ENCODE results near the gene SHISAL1.

Gene SHISAL1

DNA sequence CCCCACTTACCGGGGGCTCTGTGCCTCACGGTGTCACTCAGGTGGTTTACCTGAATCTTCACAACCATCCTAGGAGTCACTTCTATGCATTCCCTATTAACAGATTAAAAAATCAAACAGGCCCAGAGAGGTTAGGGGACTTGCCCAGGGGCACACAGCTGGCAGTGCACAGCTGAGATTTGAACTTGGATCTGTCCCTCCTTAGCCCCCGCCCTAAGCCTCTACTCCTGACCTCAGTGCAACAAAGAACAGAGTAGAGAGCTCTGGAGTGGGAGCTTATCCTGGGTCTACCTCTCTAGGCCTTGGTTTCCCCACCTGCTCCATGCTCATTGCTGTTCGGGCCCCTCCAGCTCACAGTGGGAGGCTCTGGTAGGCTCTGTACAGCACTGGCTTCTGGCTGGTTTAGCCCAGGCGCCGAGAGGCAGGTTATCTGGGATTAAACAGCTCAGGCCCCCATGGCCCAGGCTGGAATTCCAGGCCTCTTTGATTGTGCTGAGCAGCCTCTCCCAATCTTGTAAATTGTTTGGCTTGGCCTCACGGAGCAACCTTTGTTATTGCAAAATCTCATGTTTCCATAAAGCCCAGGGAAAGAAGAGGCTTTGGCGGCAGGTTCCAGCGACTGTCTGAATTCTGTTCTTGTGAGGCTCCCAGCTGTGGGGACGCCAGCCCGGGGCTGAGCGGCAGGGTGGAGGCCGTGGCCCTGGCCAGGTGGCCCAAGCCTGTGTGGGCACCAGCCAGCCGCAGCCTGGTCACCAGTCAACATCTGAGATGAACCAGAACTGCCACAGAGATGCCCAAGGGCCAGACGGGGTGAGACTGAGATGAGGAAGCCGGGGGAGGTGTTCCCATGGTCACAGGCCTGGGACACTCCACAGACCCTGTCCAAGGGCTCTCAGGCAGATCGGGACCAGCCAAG lies 28.9 kb upstream of the SHISAL1 start:
- no peak for DNase-seq

DNA sequence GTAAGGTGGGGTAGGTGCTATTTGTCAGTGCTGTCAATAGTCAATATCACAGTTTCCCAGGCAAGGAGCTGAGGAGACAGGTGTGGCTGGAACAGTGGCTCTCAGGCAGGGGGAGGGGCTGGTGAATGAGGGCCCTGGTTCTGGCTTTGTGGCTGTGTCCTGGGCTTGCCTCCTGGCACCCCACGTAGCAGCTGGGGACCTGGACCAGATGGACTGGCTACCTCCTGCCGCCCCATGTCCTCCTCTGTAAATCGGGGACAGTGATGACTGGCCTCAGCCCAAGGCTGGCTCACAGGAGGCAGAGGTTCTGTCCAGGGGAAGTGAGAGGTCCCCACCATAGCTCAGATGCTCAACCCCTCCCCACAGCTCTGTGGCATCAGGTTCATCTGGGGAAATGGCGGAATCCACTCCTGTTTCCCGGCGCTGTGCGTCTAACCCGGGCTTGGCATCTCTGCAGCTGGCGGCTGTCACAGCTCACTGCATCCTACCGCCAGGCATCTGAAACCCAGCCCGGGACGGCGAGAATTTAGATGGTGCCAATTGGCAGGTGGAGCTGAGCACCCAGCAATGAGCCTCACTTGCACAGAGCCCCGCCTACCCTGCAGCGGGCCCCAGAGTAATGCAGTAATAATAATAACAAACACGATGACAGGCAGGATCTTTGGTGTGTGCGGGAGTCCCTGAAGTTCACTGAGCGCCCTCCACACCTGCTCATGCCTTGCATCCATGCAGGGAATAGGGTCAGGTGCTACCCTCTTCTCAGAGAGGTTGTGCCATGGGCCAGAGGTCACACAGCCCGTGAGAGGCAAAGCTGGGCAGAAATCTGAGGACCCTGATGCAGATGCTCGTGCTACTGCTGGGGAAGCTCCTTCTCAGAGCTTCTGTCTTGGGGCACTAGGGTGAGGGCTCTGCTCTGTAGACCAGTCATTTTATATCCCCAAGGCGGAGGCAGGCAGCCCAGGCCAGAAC lies 27.8 kb upstream of the SHISAL1 start:
- DNase-seq: no peak

DNA sequence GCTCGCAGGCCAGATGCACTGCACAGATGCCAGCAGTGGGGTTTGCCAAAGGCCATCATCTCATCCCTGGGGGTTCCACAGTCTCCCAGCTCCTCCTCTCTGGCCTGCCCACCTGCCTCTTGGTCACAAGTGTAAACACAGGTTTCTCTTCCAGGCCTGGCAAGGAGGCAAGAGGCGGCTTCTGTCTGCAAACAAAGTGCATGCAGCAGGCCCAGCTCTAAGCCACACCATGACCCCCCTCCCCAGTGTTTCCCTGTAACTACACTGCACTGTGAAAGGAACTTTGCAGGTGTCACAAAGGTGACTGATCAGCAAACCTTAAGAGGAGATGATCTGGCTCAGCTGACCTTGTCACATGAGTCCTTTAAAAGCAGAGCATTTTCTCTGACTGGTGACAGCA lies 26.2 kb upstream of the SHISAL1 start:
- DNase-seq: no peak

DNA sequence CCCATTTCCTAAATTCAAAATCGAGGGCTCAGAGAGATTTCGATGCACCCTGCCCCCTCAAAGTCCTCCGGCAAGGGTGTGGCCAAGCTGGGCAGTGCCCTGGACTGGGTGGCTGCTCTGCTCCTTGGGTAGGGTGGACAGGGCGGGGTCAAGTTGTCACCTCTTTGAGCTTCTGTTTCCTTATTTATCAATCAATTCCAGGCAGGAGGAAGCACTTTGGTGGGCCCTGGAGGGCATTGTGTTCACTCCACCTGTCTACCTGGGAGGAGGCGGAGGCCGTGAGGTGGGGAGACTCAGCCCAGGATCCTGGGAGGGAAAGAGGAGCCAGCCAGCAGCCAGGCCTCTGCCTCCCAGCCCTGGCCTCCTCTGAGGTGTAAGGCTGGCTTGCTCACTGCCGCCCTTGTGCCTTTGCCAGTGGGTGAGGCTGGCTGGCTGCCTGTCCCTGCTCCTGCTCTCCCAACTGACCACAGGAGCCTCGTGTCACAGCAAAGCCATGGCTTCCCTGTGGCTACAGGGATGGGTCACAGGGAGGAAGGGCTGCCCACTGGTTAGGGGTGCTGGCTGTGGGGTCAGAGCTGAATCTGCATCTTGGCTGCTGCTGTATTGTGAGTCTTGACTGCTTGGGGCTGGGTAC lies 25.5 kb upstream of the SHISAL1 start:
- no peak for DNase-seq

DNA sequence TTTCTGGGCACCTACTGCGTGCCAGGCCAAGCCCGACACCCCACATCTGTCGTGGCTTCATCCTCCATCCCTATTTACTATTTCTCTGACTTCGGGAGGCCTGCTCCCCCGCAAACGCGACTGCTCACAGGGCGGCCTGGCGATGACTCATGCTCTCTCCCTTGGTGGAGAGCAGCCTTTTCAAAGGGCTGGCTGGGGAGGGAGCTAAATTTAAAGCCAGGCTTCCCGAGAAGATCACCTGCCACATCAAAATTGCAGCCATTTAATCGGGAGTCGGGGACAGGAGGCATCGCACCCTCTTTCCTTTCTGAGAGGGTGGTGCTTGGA lies 24.9 kb upstream of the SHISAL1 start:
- no peak for DNase-seq

DNA sequence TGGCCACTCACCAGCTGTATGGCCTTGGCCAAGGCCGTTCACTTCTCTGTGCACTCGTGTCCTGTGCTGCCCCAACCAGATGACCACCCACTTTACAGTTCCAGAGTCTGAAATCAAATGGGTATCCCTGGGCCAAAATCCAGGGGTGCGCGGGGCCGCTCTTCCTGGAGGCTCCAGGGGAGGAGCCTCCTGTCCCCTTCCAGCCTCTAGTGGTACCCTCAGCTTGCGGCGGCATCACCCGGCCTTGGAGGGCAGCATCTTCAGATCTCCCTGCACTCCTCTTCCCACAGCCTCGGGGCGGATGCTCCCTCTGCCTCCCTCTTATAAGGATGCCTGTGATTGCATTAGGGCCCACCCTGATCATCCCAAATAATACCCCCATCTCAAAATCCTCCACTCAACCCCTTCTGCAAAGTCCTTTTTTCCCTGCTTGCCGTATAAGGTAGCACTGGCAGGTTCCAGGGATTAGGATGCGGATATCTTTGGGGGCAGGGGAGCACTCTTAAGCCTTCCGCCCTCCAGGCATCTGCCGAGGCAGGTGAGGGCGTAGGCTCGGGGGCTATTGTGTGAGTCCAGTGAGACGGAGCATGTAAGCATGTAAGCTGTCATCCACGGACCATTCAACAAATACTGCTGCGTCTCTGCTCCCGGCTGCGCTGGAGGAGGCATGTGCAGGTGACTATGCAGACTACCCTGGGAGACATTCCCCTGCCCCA lies 24.4 kb upstream of the SHISAL1 start:
- DNase-seq: no peak

DNA sequence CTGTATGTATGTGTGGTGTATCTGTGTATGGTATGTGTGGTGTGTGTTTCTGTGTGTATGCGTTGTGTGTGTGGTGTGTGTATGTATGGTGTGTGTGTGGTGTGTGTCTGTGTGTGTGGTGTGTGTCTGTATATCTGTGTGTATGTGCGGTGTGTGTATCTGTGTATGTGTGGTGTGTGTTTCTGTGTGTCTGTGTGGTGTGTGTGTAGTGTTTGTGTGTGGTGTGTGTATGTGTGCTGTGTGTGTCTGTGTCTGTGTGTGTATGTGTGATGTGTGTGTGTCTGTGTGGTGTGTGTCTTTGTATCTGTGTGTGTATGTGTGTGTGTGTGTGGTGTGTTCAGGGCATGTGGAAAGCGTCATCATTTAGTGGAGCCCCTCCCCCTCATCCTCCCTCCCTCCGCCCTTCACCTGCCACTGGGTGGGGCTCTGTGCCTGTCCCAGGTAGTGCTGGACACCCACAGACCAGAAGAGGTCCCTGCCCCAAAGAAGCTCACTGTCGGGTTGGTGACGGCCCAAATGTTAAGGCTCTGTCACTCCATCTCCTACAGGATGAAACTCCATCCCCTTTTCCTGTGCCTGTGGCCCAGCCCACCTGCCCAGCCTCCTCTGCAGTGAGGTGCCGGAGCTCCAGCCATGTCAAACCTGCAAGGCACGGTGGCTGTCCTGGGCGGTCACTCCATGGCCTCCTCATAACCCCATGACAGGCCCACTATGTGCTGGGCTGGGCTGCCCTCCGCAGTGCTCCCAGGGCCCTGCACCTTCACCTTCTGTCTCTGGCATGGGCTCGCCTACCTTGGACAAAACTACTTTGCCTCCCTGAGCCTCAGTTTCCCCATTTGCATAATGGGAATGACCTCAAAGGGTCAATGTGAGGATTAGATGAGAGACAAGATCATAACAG lies 23.4 kb upstream of the SHISAL1 start:
- no peak for DNase-seq

DNA sequence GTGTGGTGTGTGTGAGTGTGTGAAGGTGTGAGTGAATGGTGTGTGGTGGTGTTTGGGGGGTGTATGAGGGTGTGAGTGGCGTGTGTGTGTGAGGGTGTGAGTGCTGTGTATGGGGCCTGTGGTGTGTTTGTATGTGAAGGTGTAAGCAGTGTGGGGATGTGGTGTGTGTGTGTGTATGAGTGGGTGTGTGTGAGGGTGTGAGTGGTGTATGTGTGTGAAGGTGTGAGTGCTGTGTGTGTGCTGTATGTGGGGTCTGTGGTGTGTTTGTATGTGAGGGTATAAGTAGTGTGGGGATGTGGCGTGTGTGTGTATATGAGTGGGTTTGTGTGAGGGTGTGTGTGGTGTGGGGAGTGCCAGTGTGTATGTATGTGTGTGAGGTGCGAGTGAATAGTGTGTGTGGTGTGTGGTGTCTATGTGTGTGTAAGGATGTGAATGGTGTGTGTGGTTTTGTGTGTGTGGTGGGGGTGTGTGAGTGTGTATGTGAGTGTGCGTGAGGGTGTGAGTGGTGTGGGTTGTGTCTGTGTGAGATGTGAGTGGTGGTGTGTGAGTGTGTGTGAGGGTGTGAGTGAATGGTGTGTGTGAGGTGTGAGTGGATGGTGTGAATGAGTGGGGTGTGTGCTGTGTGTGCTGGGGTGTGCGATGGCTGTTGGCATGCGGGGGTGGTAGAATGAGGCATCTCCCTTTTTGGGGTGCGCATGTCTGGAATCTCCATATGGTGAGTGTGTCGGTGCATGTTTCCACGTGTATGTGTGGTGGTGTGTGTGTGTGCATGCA lies 22.5 kb upstream of the SHISAL1 start:
- no peak for DNase-seq

DNA sequence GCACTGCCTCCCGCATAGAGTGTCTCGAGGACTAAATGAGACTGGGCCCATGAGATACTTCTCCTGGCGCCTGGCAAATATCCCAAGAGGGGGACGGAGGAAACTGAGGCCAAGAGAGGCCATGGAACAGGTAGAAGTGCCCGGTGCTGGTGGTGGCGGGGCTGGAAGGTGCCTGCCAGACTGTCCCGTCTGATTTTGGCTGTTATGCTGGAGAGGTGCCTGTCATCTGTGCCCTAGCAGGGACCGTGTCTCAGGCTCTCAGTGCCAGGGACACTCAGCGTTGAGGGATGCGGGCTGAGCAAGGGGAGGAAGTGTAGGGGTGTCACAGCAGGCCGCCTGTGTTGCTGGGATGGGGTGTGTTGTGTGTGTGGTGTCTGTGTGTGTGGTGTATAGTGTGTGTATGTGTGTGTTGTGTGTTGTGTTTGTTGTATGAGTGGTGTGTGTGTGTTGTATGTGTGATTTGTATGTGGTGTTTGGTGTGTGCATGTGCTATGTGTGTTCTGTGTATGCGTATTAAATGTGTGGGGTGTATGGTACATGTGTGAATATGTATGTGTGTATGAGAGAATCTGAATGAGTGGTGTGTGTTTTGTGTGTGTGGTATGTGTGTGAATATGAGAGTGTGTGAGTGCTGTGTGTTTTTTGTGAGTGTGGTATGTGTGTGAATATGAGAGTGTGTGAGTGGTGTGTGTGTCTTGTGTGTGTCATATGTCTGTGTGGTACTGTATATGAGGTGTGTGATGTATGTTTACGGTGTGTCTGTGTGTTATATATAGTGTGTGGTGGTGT lies 21.3 kb upstream of the SHISAL1 start:
- DNase-seq: no peak

DNA sequence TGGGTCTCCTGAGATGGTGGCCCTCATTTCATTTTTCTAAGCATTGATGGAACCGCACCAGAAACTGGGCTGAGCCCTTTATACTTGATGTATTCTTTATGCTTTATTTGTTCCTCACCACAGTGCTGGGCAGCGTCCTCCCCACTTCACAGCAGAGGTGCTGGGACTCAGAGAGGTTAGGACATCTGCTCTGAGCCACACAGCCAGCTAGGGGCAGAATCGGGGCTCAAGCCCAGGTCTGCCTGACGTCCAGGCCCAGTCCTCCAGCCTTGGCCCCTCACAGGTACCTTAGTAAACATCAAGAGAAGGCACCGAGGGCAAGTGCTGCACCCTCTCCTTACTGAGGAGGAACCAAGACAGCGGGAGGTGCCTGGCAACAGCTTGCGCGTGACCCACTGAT lies 20.2 kb upstream of the SHISAL1 start:
- DNase-seq: no peak

DNA sequence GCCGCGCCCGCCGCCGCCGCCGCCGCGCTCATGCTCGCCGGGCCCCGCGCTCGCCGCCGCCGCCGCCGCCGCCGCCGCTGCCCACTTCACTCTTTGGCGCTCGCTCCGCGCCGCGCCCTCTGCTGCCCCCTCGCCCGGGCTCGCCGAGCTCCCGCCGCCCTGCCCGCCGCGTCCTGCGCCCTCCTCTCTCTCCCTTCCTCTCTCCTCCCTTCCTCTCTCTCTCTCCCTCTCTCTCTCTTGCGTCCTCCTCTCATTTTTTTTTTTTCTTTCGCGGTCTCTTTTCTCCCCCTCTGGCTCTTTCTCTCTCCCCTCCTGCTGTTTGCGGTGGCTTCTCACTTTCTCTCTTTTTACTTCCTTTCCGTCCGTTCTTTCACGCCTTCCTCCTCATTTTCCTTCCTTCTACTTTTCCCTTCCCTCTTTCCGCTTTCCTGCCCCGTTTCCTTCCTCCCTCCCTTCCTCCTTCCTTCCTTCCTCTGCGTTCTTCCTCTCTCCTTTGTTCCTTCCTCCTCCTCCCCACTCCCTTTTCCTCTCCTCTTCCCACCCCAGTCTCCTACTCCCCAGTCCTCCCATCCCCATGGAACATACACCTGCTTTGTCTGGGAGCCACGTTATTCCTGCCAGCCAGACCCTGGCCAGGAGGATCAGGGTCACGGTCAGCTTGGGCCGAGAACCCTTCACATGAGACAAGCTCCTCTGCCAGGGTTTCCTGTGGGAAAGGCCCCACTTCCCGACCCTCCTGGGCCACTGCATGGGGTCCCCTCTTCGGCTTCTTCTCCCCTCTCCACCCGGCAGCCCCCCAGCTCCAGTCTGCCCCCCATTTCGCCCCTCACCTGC lies 19.3 kb upstream of the SHISAL1 start:
- DNase-seq: no peak

DNA sequence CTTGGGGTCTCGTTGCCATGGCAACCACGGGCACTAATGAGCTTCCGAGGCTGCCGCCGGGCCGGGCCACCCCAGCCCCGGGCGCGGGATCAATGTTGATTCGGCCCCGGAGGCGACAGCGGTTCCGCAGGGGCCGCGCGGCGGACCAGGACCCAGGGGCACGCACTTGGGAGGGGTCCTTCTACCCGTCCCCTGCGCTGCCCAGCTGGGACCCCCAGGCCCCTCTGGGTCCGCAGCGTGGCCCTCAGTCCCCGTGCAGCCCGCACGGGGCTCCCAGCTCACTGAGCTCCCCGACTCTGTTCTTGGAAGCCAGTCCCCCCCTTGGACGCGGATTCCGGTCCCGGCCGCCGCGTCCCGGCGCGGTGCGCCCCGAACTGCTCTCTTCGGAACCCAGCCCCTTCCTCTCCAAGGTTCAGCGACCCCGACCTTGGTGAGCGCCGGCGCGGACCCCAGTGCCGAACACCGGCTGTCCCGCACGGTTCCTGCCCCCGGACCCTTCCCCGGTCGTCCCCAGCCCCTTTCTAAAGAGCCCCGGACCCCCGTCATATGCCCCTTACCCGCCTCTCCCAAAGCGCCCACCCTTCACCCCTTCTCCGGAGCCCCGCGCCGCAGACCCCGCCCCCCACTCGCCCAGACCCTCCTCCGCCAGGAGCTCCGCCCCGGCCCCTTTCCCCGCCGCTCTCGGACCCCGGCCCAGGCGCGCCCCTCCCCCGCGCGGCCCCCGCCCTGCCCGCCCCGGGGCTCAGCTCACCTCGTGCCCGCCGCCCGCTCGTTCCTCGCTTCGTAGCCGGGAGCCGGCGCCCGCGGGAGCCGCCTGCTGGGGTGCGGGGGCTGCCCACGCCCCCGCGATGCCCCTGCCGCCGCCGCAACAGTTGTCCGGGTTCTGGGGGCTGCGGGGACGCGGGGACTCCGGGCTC lies 18.3 kb upstream of the SHISAL1 start:
- no peak for DNase-seq

DNA sequence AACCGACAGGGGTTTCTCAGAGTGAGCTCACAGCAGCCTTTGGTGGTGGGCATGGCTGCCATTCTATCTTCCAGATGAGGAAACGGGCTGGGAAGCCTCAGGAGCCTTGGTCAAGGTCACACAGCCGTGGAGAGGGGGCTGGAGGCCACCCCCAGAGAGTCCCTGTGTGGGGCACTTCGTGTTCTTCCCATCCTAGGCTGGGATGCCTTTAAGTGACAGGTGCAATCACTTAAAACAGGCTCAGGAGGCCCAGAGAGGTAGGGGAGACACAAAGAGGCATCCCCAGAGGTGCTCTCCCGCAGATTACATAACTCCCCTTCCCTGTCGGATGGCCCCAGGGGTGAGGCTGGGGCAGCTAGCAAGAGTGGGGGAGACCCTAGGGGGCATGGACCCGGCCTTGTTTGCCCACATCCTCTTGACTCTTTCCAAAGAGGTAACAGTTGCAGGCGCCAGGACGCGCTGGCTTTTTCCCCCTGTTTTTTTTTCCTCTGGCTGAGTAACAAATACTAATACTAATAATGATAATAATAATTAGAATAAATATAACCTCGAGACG lies 17.5 kb upstream of the SHISAL1 start:
- DNase-seq: no peak

DNA sequence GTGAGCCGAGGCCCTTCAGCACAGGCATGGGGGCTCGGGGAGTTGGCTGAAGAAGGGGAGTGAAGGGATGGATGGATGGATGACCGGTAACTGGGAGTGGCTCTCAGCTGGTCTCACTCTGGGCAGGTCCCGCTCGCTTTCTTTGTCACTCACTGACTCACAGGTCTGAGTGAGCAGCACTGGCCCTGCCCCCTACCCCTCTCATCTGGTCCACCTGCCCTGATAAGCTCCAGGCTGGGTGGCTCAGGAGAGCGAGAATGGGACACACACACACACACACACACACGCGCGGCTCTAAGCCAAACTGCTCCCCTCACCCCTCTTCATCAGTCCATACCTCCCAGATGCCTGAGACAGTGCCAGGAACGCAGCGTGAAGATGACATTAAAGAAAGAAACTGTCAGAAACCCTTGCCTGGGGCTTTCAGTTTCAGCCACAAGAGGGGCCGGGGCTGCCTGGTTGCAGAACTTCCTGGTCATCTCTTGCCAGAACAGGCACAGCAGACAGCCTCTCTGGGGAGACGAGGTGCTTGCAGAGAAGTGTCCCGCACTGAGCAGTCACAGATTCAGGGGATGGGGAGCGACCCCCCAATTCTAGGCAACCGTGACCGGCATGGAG lies 16.5 kb upstream of the SHISAL1 start:
- no peak for DNase-seq

DNA sequence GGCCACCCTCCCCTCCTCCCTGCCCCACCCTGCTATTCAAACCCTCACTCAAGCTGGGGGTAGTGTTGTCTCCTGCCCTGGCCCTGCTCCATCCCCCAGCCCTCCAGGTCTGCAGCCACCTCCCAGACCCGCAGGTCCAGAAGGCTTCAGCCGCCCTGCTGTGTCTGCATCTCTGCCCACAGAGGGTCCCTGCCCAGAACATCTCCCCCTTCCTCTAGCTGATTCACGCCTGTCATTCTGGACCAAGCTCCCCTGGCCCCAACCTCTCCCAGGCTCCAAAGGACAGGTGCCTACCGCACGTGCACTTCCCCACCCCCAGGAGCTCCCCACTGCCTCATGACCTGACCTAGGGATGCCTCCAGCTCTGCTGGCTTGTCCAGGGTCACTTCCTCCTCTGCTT lies 16.0 kb upstream of the SHISAL1 start:
- DNase-seq: no peak

DNA sequence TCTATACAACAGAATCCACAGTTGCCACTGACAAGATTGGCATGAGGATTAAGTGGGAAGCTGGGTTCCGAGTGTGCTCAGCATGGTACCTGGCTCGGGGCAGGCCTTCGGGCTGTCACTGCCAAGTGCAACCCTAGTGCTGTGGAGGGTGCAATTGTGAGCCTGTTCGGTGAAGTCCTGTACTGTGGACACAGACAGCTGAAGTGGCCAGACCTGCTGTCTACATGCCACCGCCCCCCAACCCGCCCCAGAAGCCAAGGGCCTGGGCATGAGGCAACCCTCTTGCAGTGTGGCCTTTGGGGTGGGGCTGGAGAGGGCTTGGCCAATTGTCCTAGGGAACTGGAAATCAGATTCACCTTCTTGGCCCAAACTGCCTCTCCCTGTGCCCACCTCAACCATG lies 15.6 kb upstream of the SHISAL1 start:
- DNase-seq: no peak

DNA sequence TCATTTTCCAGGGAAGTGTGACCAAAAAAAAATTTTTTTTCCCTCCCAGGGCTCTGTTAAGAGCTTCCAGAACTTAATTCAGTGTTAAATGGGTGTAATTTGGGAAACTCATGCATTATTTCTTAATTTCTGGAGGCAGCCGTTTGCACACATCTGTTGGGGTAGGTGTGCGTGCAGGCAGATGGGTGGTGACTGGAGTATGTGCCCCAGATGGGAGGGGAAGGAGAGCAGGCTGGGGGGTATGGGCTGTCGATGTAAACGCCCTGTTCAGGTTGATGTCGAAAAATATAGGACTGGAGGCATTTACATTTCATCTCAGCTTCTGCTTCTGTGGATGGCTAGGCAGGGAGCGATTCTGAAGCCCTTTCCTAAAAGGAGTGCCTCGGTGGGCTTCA lies 13.7 kb upstream of the SHISAL1 start:
- no peak for DNase-seq

Measured in NCI-H1436 treated with DMSO at 0.1 percent for 48 hours (cell line).